ENCODE data around the gene ZNF638.
"Not testable (repeated sequence)": the region's sequence is repeated elsewhere in the genome, so short reads cannot be mapped to it uniquely, and the experiment has no call there.

The ZNF638 gene

GRCh38 chr2:71410696-71411095, 79.1 kb downstream of the ZNF638 start:
- DNase-seq: no peak

GRCh38 chr2:71416866-71417265, 85.3 kb downstream of the ZNF638 start:
- not testable (repeated sequence) for DNase-seq

- DNase-seq: no peak
Observed at GRCh38 chr2:71417300-71418202, 86.0 kb downstream of the ZNF638 start.

DNA sequence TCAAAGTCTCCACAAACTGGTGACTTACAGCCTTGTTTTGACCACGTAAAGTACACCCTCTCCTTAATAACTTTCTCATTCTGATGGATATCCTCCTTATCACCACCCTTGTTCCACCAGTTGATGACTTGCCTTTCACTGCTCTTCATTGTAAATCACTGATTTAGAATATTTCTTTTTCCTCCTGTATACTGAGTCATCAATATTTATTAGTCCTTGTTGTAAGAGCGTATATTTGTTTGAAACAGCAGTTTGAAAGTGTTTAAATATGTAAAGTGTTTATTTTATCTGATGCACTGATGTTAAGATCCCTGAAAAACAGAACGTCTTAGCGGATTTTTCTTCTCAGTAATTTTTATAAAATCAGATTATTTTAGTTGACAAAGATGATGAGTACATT, 87.6 kb downstream of the ZNF638 start:
- no peak for DNase-seq

- no peak for DNase-seq
Observed at GRCh38 chr2:71419976-71420375, 88.4 kb downstream of the ZNF638 start.

DNA sequence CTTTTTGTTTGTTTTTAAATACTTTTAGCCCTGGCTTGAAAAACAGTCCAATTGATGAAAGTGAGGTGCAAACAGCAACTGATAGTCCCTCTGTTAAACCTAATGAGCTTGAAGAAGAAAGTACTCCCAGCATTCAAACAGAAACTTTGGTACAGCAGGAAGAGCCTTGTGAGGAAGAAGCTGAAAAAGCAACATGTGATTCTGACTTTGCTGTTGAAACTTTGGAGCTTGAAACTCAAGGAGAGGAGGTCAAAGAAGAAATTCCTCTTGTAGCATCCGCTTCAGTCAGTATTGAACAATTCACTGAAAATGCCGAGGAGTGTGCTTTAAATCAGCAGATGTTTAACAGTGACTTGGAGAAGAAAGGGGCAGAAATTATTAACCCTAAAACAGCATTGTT, 91.2 kb downstream of the ZNF638 start:
- no peak for DNase-seq

- DNase-seq: no peak
Observed at GRCh38 chr2:71423817-71424420, 92.3 kb downstream of the ZNF638 start.

GRCh38 chr2:71426721-71427120, 95.1 kb downstream of the ZNF638 start:
- no peak for DNase-seq

DNA sequence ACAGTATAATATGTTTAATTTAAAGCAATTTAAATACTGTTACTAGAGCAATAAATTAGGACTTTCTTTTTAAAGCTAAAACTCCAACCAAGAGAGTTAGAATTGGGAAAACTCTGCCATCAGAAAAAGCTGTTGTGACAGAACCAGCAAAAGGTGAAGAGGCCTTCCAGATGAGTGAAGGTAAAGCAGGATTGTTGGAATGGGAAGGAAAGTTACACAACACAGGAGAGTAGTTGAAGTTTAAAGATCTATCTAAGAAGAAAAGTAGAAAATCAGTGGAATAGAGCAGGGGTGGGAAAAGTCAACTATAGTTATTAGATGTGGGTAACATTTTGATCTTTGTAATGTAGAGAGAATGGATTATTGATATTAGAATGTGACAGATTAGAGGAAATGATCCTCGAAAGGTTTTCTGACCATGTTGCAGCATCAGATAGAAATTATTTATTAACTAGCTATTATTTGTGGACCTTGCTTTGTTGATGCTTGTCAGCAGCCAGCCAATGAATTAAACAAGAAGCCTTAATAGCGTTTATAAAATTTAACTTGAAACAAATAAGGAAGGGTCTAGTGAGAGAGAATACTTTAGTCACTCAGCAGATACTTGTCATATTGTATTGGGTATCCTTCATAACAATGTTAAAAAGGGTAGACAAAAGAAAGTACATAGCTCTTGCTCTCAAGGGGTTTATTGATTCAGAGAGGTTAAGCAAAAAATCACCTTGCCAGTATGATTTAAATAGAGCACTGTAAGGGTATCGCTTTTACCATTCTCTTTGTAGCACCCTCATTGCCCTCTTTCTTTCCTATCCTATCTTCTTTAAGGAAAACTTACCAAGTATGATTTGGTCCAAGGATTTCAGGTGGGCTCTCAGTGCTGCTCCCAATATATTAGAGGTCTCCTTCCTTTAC, 97.1 kb downstream of the ZNF638 start:
- DNase-seq: no peak

DNA sequence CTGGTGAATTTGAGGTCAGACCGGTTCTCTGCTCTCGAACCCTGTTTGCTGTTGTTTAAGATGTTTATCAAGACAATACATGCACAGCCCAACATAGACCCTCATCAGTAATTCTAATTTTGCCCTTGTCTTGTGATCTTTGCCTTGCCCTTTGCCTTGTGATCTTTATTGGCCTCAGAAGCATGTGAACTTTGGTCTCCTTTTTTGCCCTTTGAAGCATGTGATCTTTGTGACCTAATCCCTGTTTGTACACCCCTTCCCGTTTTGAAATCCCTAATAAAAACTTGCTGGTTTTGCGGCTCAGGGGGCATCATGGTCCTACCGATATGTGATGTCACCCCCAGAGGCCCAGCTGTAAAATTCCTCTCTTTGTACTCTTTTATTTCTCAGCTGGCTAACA, 113.6 kb downstream of the ZNF638 start:
- not testable (repeated sequence) for DNase-seq

DNA sequence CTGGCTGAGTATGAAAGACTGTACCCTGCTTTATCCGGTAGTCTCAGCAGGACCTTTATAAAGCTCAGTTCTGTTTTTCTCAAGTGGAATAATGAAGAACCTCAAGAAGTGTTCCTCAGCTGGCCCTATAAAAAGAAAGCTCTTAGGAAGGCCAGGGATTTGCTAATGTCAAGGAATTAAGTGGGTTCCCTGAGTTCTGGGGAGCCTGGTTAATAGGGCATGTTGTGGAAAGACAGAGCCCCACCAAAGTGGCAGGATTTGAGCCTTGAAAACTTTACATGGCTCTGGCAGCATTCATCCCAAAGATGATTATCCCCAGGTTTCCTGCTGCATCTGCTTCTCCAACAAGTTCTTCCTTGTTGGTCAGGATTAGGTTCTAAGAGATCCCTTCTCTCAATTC, 114.9 kb downstream of the ZNF638 start:
- DNase-seq: no peak

DNA sequence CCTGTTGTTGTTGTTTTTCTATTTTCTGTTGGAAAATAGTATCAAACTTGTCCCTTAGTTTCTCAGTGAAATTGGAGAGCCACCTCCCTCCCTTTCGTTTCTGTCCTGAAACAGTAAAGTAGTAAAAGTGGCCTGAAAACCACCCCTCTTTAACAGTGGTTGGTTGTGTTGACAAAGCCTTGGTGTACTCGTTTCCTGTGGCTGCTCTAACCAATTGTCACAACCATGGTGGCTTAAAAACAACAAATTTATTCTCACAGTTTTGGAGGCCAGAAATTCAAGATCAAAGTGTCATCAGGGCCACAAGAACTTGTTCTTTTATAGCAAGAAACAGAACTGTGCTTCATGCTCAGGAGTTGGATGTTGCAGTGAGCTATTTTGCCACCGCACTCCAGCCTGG, 117.8 kb downstream of the ZNF638 start:
- DNase-seq: no peak

GRCh38 chr2:71451705-71452104, 120.1 kb downstream of the ZNF638 start:
- DNase-seq: peak; percentile 40

GRCh38 chr2:71452565-71452964, 121.0 kb downstream of the ZNF638 start:
- DNase-seq: peak; percentile 40

DNA sequence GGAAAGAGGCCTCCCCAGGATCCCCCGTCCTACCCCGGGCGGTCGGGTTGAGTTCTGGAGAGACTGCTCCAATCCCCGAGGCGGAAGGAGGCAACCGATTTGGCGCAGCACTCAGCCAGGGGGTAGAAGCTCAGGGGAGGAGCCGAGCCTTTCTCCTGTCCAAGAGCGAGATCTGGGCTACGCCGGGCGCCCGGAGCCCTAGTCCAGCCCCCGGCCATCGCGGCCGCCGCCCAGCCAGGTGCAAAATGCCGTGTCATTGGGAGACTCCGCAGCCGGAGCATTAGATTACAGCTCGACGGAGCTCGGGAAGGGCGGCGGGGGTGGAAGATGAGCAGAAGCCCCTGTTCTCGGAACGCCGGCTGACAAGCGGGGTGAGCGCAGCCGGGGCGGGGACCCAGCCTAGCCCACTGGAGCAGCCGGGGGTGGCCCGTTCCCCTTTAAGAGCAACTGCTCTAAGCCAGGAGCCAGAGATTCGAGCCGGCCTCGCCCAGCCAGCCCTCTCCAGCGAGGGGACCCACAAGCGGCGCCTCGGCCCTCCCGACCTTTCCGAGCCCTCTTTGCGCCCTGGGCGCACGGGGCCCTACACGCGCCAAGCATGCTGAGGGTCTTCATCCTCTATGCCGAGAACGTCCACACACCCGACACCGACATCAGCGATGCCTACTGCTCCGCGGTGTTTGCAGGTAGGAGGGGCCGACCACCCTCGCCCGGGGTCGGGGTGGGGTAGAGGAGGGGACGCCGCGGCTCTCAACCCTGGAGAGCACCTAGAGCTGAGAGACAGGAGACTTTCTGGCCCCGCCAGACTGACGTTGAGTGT, 122.0 kb downstream of the ZNF638 start, which contains the start of gene DYSF:
DYSF (plus strand) TSS at position 158 of the 817 bp plus-strand sequence.
- DNase-seq: peak; percentile 33

GRCh38 chr2:71454221-71455010, 122.8 kb downstream of the ZNF638 start:
- DNase-seq: peak; percentile 14

GRCh38 chr2:71455011-71455740, 123.6 kb downstream of the ZNF638 start:
- no peak for DNase-seq

- peak; percentile 72 for DNase-seq
Observed at GRCh38 chr2:71455741-71456569, 124.4 kb downstream of the ZNF638 start.

DNA sequence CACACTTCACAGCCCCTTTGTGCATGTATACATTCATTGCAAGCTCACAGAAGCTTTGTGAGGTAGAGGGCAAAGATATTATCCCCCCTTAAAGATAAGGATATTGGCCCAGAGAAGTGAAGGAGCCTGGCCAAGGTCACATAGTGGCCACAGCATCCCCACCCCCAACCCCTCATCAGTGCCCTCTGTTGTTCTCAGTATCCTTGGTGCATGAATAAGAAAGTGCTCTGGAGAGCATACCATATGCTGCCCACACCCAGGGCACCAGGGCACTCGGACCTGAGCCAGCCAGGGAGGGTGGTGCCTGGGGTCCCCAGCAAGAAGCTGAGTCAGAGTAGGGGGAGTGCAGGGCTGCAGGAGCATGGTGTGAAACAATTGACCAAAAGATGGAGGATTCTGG, 125.0 kb downstream of the ZNF638 start:
- DNase-seq: no peak
